ENCODE measurements around the gene PRRG1. TPM values are rescaled to one million over a fixed set of nuclear protein-coding genes. Genes with fewer than 3 reads are reported as not detected.

Gene PRRG1
- total RNA-seq, 1 experiment from 2014 or later: 9.0 TPM

GRCh38 chrX:37407736-37408135 is 58.6 kb downstream of the PRRG1 start:
- no peak overlapping the region for H2BK20ac ChIP-seq (ENCODE audit: low read depth, low read length, poor library complexity, severe bottlenecking)

More at GRCh38 chrX:37407736-37408135, 58.6 kb downstream of the PRRG1 start:
- Histone ChIP-seq H3T11ph (ENCODE audit: low read length) (no peak overlapping the region), H2BK5ac (ENCODE audit: insufficient read length, low read length) (no peak overlapping the region), H4K8ac (replicated peaks; ENCODE audit: insufficient read length, low read depth, low read length) (no peak overlapping the region), H3K18ac (ENCODE audit: insufficient read length, low read depth, low read length) (no peak overlapping the region), H3K4ac (ENCODE audit: low read depth, low read length) (no peak overlapping the region), H3K23me2 (ENCODE audit: insufficient read length, low read depth, low read length, poor library complexity, severe bottlenecking) (no peaks in the 10 kb centered on the region), H3K79me1 (ENCODE audit: insufficient read depth, low read depth, low read length, poor library complexity, severe bottlenecking) (no peaks in the 10 kb centered on the region), H3K56ac (ENCODE audit: insufficient read length, low read depth, low read length) (no peak overlapping the region), H3K27ac (ENCODE audit: insufficient read length, low read depth, low read length) (no peak overlapping the region), H3K27me3 (ENCODE audit: insufficient read depth, low read length) (no peaks in the 10 kb centered on the region), H2BK12ac (ENCODE audit: insufficient read length, low read depth, low read length) (no peak overlapping the region), H3K9me3 (ENCODE audit: control insufficient read depth, low read depth, low read length) (no peaks in the 10 kb centered on the region), H4K5ac (ENCODE audit: insufficient read length, low read depth, low read length) (no peak overlapping the region), H2AFZ (ENCODE audit: low read length) (no peak overlapping the region), H3K9ac (ENCODE audit: extremely low read depth, insufficient read length, low read length) (no peak overlapping the region), H2BK120ac (ENCODE audit: low read depth, low read length, poor library complexity, severe bottlenecking) (no peak overlapping the region), H3K4me1 (ENCODE audit: insufficient read depth, low read length) (no peaks in the 10 kb centered on the region; the same call in 1 of the 2 replicates), H4K20me1 (ENCODE audit: control insufficient read depth, insufficient read depth, insufficient read length) (no peaks in the 10 kb centered on the region), H3K23ac (ENCODE audit: insufficient read length, low read depth, low read length) (no peak overlapping the region), H3K14ac (ENCODE audit: insufficient read depth, low read length) (no peak overlapping the region), H2BK15ac (ENCODE audit: low read depth, low read length) (no peak overlapping the region), H3K4me2 (ENCODE audit: insufficient read depth, insufficient read length, low read length) (no peak overlapping the region), H4K91ac (ENCODE audit: insufficient read length, low read depth, low read length) (no peak overlapping the region), H3K79me2 (ENCODE audit: insufficient read depth, low read length) (0 out of 2 replicates have a peak, but pooled peaks cover 2% of the 10 kb centered on the region), H2AK5ac (ENCODE audit: insufficient read length, low read length) (no peak overlapping the region)
- WGBS (ENCODE audit: extremely low coverage, insufficient read length, low lambda C conversion rate): no CpG with 5 or more reads among the region's 4 CpGs
- no peak for DNase-seq
- Mint-ChIP-seq H3K27ac (0 out of 7 replicates have a peak overlapping the region, but pooled peaks of 1 of the 3 experiments have one; percentile 45), H3K9me3 (peaks cover 25 to 47% of the 10 kb centered on the region in 2 experiments), H3K4me3 (no peak overlapping the region), H3K27me3 (ENCODE audit: low read depth) (no peaks in the 10 kb centered on the region), H3K4me1 (peaks cover 13 to 22% of the 10 kb centered on the region in 2 experiments), H3K36me3 (ENCODE audit: insufficient read depth in 1 of 3, low read depth in 3 of 3) (peaks cover 2 to 15% (median 15%) of the 10 kb centered on the region in 3 experiments; a peak in 5 of 7 replicates)
- no peak for TF ChIP-seq CTCF (conservative IDR thresholded peaks at IDR 0.05)
